A549 treated with Hydrocortisone at 1 μM for 4 hours (cell line): ENCODE measurements around the gene PCDHA9. TPM values are rescaled to one million over a fixed set of nuclear protein-coding genes. Genes with fewer than 3 reads are reported as not detected.

Source experiments
- total RNA-seq: library from RNA; stranded (reverse); fragments of 200-300 nt; extraction: Qiagen RNA extraction; gene quantifications from 5 replicates; pipeline ENCODE4 v1.2.3, GENCODE V29; 2022

Gene PCDHA9
- total RNA-seq, 1 experiment from 2014 or later = not detected

Other genes with a start within 250 kb of the PCDHA9 start
- 3.3 to 4.5 TPM (median 4.1 TPM) in 5 replicates for gene CD14, start 215.2 kb upstream of the PCDHA9 start, total RNA-seq
- gene TMCO6, start 208.9 kb upstream of the PCDHA9 start, total RNA-seq = 9.2 to 12.7 TPM (median 12.2 TPM) in 5 replicates
- 84.6 to 130 TPM (median 123 TPM) in 5 replicates for gene NDUFA2, start 200.8 kb upstream of the PCDHA9 start, total RNA-seq
- 84.3 to 119 TPM (median 87.4 TPM) in 5 replicates for gene IK, start 200.6 kb upstream of the PCDHA9 start, total RNA-seq
- 27.2 to 34.7 TPM (median 29.0 TPM) in 5 replicates for gene WDR55, start 183.5 kb upstream of the PCDHA9 start, total RNA-seq
- gene DND1, start 174.8 kb upstream of the PCDHA9 start, total RNA-seq = 0.47 to 0.94 TPM (median 0.70 TPM) in 5 replicates
- 73.7 to 90.7 TPM (median 77.1 TPM) in 5 replicates for gene HARS1, start 157.0 kb upstream of the PCDHA9 start, total RNA-seq
- gene HARS2, start 156.9 kb upstream of the PCDHA9 start, total RNA-seq = 34.4 to 44.5 TPM (median 36.9 TPM) in 5 replicates
- 79.9 to 111 TPM (median 84.2 TPM) in 5 replicates for gene ZMAT2, start 147.9 kb upstream of the PCDHA9 start, total RNA-seq
- 0.14 to 0.29 TPM (median 0.23 TPM) in 5 replicates for gene PCDHA1, start 62.2 kb upstream of the PCDHA9 start, total RNA-seq
- 0.06 to 0.08 TPM (median 0.06 TPM) in 3 of 5 replicates, not detected in the others for gene PCDHA2, start 53.5 kb upstream of the PCDHA9 start, total RNA-seq
- 0.66 to 1.0 TPM (median 0.82 TPM) in 5 replicates for gene PCDHA3, start 47.3 kb upstream of the PCDHA9 start, total RNA-seq
- gene PCDHA4, start 41.3 kb upstream of the PCDHA9 start, total RNA-seq = 1.1 to 1.9 TPM (median 1.9 TPM) in 5 replicates
- 0.70 to 1.1 TPM (median 0.76 TPM) in 5 replicates for gene PCDHA5, start 26.8 kb upstream of the PCDHA9 start, total RNA-seq
- 0.05 to 0.08 TPM (median 0.08 TPM) in 3 of 5 replicates, not detected in the others for gene PCDHA6, start 20.4 kb upstream of the PCDHA9 start, total RNA-seq
- 0.05 to 0.16 TPM (median 0.09 TPM) in 5 replicates for gene PCDHA7, start 14.1 kb upstream of the PCDHA9 start, total RNA-seq
- gene PCDHA8, start 7.2 kb upstream of the PCDHA9 start, total RNA-seq = 0.05 to 0.09 TPM (median 0.06 TPM) in 4 of 5 replicates, not detected in the other
- gene PCDHA10, start 7.5 kb downstream of the PCDHA9 start, total RNA-seq = 0.01 to 0.03 TPM (median 0.02 TPM) in 3 of 5 replicates, not detected in the others
- gene PCDHA11, start 20.6 kb downstream of the PCDHA9 start, total RNA-seq = 0.07 to 0.30 TPM (median 0.17 TPM) in 5 replicates
- 2.7 to 3.6 TPM (median 2.8 TPM) in 5 replicates for gene PCDHA12, start 26.9 kb downstream of the PCDHA9 start, total RNA-seq
- gene PCDHA13, start 33.7 kb downstream of the PCDHA9 start, total RNA-seq = 0.06 to 0.10 TPM (median 0.08 TPM) in 3 of 5 replicates, not detected in the others
- gene PCDHAC1, start 77.9 kb downstream of the PCDHA9 start, total RNA-seq = 1.8 to 2.5 TPM (median 2.2 TPM) in 5 replicates
- gene PCDHAC2, start 118.1 kb downstream of the PCDHA9 start, total RNA-seq = 3.3 to 4.9 TPM (median 3.7 TPM) in 5 replicates
- gene PCDHB1, start 203.0 kb downstream of the PCDHA9 start, total RNA-seq = not detected in 5 replicates
- 3.1 to 3.9 TPM (median 3.4 TPM) in 5 replicates for gene PCDHB2, start 246.2 kb downstream of the PCDHA9 start, total RNA-seq